Suprapubic skin (tissue), 4 donors: Measurements from ENCODE around the gene DDX5. TPM values are rescaled to one million over a fixed set of nuclear protein-coding genes. Genes with fewer than 3 reads are reported as not detected.

Experiments used
- DNase-seq, 2 donors: peaks; one replicate each; pipeline ENCODE4 v3.0.0-alpha.2; 2019; ENCODE audit warnings: low spot score in 2 of 2
- H3K27ac ChIP-seq: fragments of 200-600 bp; sonication (generic); one replicate; pipeline ENCODE4 v1.5.1; 2019
- H3K27me3 ChIP-seq: fragments of 200-600 bp; sonication (generic); one replicate; pipeline ENCODE4 v1.5.1; 2019
- H3K36me3 ChIP-seq: fragments of 200-600 bp; sonication (generic); one replicate; pipeline ENCODE4 v1.5.1; 2019
- H3K4me1 ChIP-seq: fragments of 200-600 bp; sonication (generic); one replicate; pipeline ENCODE4 v1.5.1; 2019
- H3K4me3 ChIP-seq: fragments of 200-600 bp; sonication (generic); one replicate; pipeline ENCODE4 v1.5.1; 2019; ENCODE audit warnings: mild to moderate bottlenecking
- H3K9me3 ChIP-seq: fragments of 200-600 bp; sonication (generic); one replicate; pipeline ENCODE4 v1.5.1; 2019
- CTCF ChIP-seq, 2 donors: fragments of 200-600 bp in 1 of 2; fragments of 450-650 bp in 1 of 2; sonication (generic) in 1 of 2; IDR thresholded peaks; one replicate each; pipeline ENCODE4 v1.5.1; 2016 to 2019; ENCODE audit warnings: antibody characterized with exemption in 2 of 2, mild to moderate bottlenecking in 1 of 2, moderate library complexity in 1 of 2
- EP300 ChIP-seq: sonication (generic); formaldehyde crosslinking; IDR thresholded peaks from one replicate; pipeline ENCODE4 v1.6.1; 2017; ENCODE audit warnings: antibody characterized with exemption
- POLR2A ChIP-seq, 2 donors: fragments of 450-650 bp; IDR thresholded peaks; one replicate each; pipeline ENCODE4 v1.6.1; 2017; ENCODE audit warnings: antibody characterized with exemption in 2 of 2, mild to moderate bottlenecking in 2 of 2, moderate library complexity in 2 of 2
- POLR2AphosphoS5 ChIP-seq, 3 donors: sonication (generic); formaldehyde crosslinking; IDR thresholded peaks; one replicate each; pipeline ENCODE4 v1.6.1; 2017; ENCODE audit warnings: antibody characterized with exemption in 3 of 3
- WGBS: methylation state at CpG from one replicate; pipeline ENCODE4 v1.1.5; 2018; 5-methylcytosine and 5-hydroxymethylcytosine counted together
- total RNA-seq, 4 donors: library from RNA; depleted of rRNA; stranded (reverse); fragments of >200 nt; gene quantifications; one replicate each; pipeline ENCODE4 v1.1.0, GENCODE V29; 2016

The DDX5 gene
- total RNA-seq, 4 donors from 2014 or later = 532 to 1,402 (median 922) TPM

DNA sequence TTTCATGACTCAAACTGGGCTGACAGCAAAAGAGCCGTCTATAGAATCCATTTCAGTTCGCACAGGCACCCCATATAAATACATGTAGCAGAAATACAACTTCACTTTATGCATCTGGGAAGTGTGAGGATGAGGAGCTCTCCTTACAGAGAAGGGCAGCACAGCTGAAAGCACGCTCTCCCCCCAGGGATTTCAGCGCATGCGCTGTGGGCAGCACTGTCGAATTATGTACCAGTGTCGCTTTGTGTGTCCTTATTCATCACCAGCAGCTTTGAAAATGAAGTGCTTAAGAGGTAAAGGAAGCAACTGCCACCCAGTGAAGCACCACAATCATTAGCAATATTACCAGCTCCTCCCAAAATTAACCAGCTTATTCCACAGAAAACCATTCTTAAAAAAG lies 40.6 kb upstream of the DDX5 start:
- Histone ChIP-seq H3K9me3 (no peaks in the 10 kb centered on the region), H3K4me3 (no peak overlapping the region), H3K27me3 (no peaks in the 10 kb centered on the region), H3K36me3 (peaks cover 64% of the 10 kb centered on the region), H3K4me1 (no peaks in the 10 kb centered on the region), H3K27ac (no peak overlapping the region)
- no peak for TF ChIP-seq POLR2AphosphoS5 (IDR thresholded peaks at IDR 0.05)
- no peak for TF ChIP-seq EP300
- no peak for TF ChIP-seq CTCF (IDR thresholded peaks at IDR 0.05)
- TF ChIP-seq POLR2A (IDR thresholded peaks at IDR 0.05) = no peak
- WGBS = 87% methylated on average over 7 of the region's 7 CpGs
- no peak for DNase-seq

DNA sequence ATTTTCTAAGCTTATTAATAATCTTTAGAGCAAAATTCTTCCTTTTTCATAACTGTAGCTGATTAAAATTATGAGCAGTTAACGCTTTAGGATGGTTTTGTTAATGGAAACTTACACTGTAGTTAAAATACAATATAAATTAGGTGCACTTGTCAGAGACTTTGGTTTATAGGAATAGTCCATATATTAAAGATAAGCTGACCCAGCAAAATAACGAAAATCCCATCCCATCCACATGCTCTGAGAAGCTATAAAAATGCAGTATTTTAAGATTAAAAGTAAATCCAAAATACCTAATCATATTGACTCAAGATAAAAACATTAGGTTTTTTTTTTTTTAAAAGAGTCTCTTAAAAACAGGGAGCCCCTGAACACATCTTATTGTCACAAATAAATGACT lies 38.7 kb upstream of the DDX5 start:
- no peak overlapping the region for H3K4me3 ChIP-seq
- no peak for DNase-seq
- H3K9me3 ChIP-seq = no peaks in the 10 kb centered on the region
- 95% methylated on average over 2 of the region's 2 CpGs for WGBS
- peaks cover 64% of the 10 kb centered on the region for H3K36me3 ChIP-seq
- H3K27me3 ChIP-seq = no peaks in the 10 kb centered on the region
- no peaks in the 10 kb centered on the region for H3K4me1 ChIP-seq
- TF ChIP-seq POLR2AphosphoS5 (IDR thresholded peaks at IDR 0.05) = no peak
- TF ChIP-seq EP300 = no peak
- TF ChIP-seq CTCF (IDR thresholded peaks at IDR 0.05) = no peak
- no peak for TF ChIP-seq POLR2A (IDR thresholded peaks at IDR 0.05)
- H3K27ac ChIP-seq = no peak overlapping the region

DNA sequence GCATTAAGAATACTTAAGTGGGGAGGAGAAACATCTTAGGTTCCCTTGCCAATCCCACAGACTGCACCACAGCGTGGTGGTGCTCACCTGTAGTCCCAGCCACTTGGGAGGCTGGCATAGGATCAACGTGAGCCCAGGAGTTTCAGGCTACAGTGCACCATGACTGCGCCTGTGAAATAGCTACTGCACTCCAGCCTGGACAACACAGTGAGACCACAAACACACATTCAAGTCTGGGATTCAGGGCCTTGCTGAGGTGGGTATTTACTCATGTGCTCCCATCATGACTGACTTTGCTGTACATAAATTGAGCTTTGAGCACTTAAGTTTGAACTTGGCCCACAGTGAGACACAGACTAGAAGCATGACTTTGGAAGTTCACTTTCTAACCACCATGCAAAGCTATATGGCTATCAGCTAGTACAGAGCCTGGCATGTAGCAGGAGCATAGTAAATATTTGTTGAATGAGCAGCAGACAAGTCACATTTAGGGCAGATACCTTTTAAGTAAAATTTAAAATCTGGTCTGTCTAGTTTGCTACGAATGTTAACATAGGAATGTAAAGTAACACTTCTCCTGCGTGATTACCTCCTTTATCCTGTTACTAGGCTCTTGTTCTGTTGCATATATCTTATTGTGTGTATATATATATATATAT lies 34.2 kb upstream of the DDX5 start:
- 87% methylated on average over 4 of the region's 5 CpGs for WGBS
- Histone ChIP-seq H3K27ac (no peak overlapping the region), H3K4me1 (no peaks in the 10 kb centered on the region), H3K9me3 (no peaks in the 10 kb centered on the region), H3K4me3 (no peak overlapping the region), H3K36me3 (peaks cover 75% of the 10 kb centered on the region), H3K27me3 (no peaks in the 10 kb centered on the region)
- no peak for DNase-seq
- TF ChIP-seq POLR2A (IDR thresholded peaks at IDR 0.05) = no peak
- TF ChIP-seq CTCF (IDR thresholded peaks at IDR 0.05) = no peak
- no peak for TF ChIP-seq EP300
- TF ChIP-seq POLR2AphosphoS5 (IDR thresholded peaks at IDR 0.05) = no peak

DNA sequence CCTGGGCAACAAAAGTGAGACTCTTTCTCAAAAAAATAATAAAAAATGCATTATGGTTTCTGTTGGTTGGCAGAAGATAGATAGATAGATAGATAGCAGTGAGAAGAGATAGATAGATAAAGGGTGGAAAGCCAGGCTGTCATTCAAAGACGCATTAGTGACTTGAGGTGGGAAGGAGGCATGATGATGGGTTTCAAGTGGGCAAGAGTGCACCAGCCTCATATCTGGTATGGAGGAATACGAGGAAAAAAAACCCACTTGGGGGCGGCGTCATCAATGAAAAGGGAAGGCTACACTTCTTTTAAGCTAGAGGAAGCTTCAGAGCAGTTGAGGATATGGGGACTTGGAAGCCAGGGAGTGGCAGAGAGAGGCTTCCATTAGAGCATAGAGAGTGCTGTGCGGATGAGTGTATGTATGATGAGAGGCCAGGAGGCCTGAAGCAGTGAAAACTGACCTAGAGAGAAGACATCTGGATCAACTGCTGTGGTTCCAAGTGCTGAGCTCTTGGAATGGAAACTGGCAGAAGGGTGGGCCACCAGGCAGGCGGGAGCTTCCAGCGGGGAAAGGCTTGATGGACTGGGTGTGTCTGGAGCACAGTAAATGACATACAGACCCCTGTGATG lies 32.5 kb upstream of the DDX5 start:
- WGBS = 82% methylated on average over 7 of the region's 7 CpGs
- H3K36me3 ChIP-seq = peaks cover 75% of the 10 kb centered on the region
- TF ChIP-seq POLR2A (IDR thresholded peaks at IDR 0.05) (no peak), EP300 (no peak), CTCF (IDR thresholded peaks at IDR 0.05) (no peak), POLR2AphosphoS5 (IDR thresholded peaks at IDR 0.05) (no peak)
- H3K9me3 ChIP-seq = no peaks in the 10 kb centered on the region
- H3K27me3 ChIP-seq = no peaks in the 10 kb centered on the region
- no peaks in the 10 kb centered on the region for H3K4me1 ChIP-seq
- no peak overlapping the region for H3K27ac ChIP-seq
- DNase-seq = no peak
- H3K4me3 ChIP-seq = no peak overlapping the region

GRCh38 chr17:64537488-64537887 lies 31.4 kb upstream of the DDX5 start:
- DNase-seq = no peak
- 81% methylated on average over 5 of the region's 5 CpGs for WGBS
- Histone ChIP-seq H3K36me3 (peaks cover 85% of the 10 kb centered on the region), H3K4me3 (no peak overlapping the region), H3K27me3 (no peaks in the 10 kb centered on the region), H3K9me3 (no peaks in the 10 kb centered on the region), H3K27ac (no peak overlapping the region), H3K4me1 (no peaks in the 10 kb centered on the region)
- TF ChIP-seq POLR2A (IDR thresholded peaks at IDR 0.05) (no peak), CTCF (IDR thresholded peaks at IDR 0.05) (no peak), POLR2AphosphoS5 (IDR thresholded peaks at IDR 0.05) (no peak)
